GM12801 (cell line): Measurements from ENCODE around the gene ADPRHL1.

Source experiments
- CTCF ChIP-seq: IDR thresholded peaks from one replicate; pipeline ENCODE4 v1.5.1; 2011; ENCODE audit warnings: control low read depth; ENCODE audit not compliant: insufficient read length; ENCODE audit errors: extremely low read depth

The ADPRHL1 gene

GRCh38 chr13:113413898-113414282, 39.4 kb downstream of the ADPRHL1 start:
- TF ChIP-seq CTCF, result no peak

GRCh38 chr13:113413178-113413897, 40.0 kb downstream of the ADPRHL1 start:
- TF ChIP-seq CTCF, result no peak

- TF ChIP-seq CTCF, result no peak
Observed at GRCh38 chr13:113412440-113412839, 40.8 kb downstream of the ADPRHL1 start.

- no peak for TF ChIP-seq CTCF
Observed at GRCh38 chr13:113411216-113412023, 41.9 kb downstream of the ADPRHL1 start.

DNA sequence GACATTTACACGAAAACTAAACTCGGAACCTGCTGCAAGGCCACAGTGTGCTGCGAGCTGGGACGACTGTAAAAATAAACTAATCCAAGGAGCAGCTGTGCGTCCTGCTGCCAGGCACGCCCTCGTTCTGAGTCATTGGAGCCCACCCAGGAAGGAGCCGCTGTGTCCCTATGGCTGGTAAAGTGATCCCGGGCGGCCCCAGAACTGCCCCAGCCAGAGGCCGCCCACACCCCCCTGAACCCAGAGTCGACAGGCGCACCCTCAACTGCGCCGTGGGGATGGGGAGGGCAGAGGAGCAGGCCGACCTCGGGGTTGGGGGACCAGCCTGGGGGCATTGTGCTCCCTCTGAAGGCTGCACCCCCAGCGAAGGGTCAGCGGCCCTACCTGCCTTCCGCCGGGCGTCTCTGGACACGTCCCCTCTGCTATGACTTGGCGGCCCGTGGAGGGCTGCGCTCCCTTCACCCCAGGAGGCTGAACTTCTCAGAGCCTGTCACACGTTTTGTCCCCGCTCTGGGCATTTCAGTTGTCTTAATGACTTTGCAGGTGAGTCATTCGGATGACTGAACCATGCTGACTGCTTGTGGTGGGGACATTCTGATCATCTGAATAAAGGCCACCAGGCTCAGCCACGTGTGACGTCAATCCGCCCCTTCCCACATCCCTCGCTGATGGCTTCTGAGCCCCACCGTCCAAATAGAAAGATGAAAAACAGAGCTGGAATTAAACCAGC, 42.7 kb downstream of the ADPRHL1 start:
- TF ChIP-seq CTCF, result no peak

DNA sequence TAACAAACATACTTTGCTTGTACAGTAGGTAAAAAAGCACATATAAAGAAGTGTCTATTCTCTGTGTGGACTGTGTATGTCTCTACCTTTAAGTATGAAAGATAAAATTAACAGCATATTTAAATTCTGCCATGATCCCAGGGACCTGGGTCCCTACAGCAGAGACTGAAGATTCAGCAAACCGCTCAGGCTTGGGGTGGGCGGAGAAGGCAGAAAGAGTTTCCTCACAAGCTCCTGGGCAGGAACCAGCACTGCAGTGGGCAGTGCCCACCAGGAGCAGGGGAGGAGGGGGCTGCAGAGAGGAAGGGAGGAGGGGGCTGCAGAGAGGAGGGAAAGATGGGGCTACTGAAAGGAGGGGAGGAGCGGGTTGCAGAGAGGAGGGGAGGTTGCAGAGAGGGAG, 44.7 kb downstream of the ADPRHL1 start:
- TF ChIP-seq CTCF, result no peak
